ENCODE measurements around the gene KLF6. TPM values are rescaled to one million over a fixed set of nuclear protein-coding genes. Genes with fewer than 3 reads are reported as not detected.
A peak's percentile ranks its signal among the peaks of the same experiment; 100 is the strongest.
"Not testable (repeated sequence)": the region's sequence is repeated elsewhere in the genome, so short reads cannot be mapped to it uniquely, and the experiment has no call there.

KLF6 gene
- total RNA-seq, 4 donors from 2014 or later: 185 to 404 (median 276) TPM

- ATAC-seq (ENCODE audit: low FRiP score) (no peak), DNase-seq (ENCODE audit: low spot score) (no peak)
- TF ChIP-seq CTCF (IDR thresholded peaks at IDR 0.05): no peak
Observed at GRCh38 chr10:3741688-3742461, 43.1 kb downstream of the KLF6 start.

- ATAC-seq (ENCODE audit: low FRiP score) (peak; percentile 96), DNase-seq (ENCODE audit: low spot score) (no peak)
- TF ChIP-seq CTCF (IDR thresholded peaks at IDR 0.05): no peak
Observed at GRCh38 chr10:3740157-3740871, 44.7 kb downstream of the KLF6 start.

GRCh38 chr10:3738855-3739350, 46.1 kb downstream of the KLF6 start:
- TF ChIP-seq CTCF (IDR thresholded peaks at IDR 0.05): no peak
- no peak for ATAC-seq (ENCODE audit: low FRiP score)
- DNase-seq (ENCODE audit: low spot score): no peak

DNA sequence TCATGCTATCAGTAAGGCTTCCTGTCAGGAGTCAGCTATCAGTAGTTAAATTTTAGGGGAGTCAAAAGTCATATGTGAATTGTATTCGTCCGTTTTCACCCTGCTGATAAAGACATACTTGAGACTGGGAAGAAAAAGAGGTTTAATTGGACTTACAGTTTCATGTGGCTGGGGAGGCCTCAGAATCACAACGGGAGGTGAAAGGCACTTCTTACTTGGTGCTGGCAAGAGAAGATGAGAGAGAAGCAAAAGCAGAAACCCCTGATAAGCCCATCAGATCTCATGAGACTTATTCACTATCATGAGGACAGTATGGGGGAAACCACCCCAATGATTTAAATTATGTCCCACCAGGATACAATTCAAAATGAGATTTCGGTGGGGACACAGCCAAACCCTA, 47.1 kb downstream of the KLF6 start:
- no peak for TF ChIP-seq CTCF (IDR thresholded peaks at IDR 0.05)
- no peak for DNase-seq (ENCODE audit: low spot score)
- no peak for ATAC-seq (ENCODE audit: low FRiP score)

- ATAC-seq (ENCODE audit: low FRiP score) (no peak), DNase-seq (ENCODE audit: low spot score) (no peak)
- TF ChIP-seq CTCF (IDR thresholded peaks at IDR 0.05): no peak
Observed at GRCh38 chr10:3735175-3735574, 49.8 kb downstream of the KLF6 start.

GRCh38 chr10:3734111-3734510, 50.9 kb downstream of the KLF6 start:
- TF ChIP-seq CTCF (IDR thresholded peaks at IDR 0.05): no peak
- DNase-seq (ENCODE audit: low spot score) (no peak), ATAC-seq (ENCODE audit: low FRiP score) (no peak)

- not testable (repeated sequence) for DNase-seq (ENCODE audit: low spot score); ATAC-seq (ENCODE audit: low FRiP score)
Observed at GRCh38 chr10:3732183-3732582, 52.8 kb downstream of the KLF6 start.
